Cardiac ventricle fibroblast (primary cell): Measurements from ENCODE around the gene GREM2. TPM values are rescaled to one million over a fixed set of nuclear protein-coding genes. Genes with fewer than 3 reads are reported as not detected.

ENCODE experiments used
- total RNA-seq: library from RNA; depleted of rRNA; stranded (reverse); fragments of >200 nt; gene quantifications from 2 replicates; pipeline ENCODE4 v1.2.3, GENCODE V29; 2015

GREM2 gene
- not detected in 2 replicates for total RNA-seq

GRCh38 chr1:240611619-240612480, at the start of gene GREM2:
GREM2 (minus strand) TSS chr1:240612155; CDS start chr1:240493475, 118,680 bp downstream.

